Kidney (tissue), 14 donors: Measurements from ENCODE around the gene WDTC1. TPM values are rescaled to one million over a fixed set of nuclear protein-coding genes. Genes with fewer than 3 reads are reported as not detected.

Source experiments
- DNase-seq, 5 donors: peaks; one replicate each; pipeline ENCODE4 v3.0.0-alpha.2; 2013 to 2020
- FAIRE-seq: peaks from 2 replicates; lab custom pipeline; 2012; peaks lifted over from hg19 to GRCh38; lab: Jason Lieb, UNC
- H3K27ac ChIP-seq, 2 donors: one replicate each; pipeline ENCODE4 v1.7.0; 2013; ENCODE audit warnings: low read depth in 2 of 2, low read length in 2 of 2, inconsistent platforms in 1 of 2
- H3K27me3 ChIP-seq: one replicate; pipeline ENCODE4 v1.7.1; 2013; ENCODE audit warnings: low read length, inconsistent platforms; ENCODE audit not compliant: control insufficient read depth, insufficient read depth
- H3K36me3 ChIP-seq, 3 donors: one replicate each; pipeline versions ENCODE4 v1.7.0 to v1.7.1; 2013; ENCODE audit warnings: low read length in 3 of 3, control low read depth in 1 of 3, inconsistent platforms in 1 of 3; ENCODE audit not compliant: insufficient read depth in 3 of 3, control insufficient read depth in 2 of 3
- H3K4me1 ChIP-seq, 3 donors: one replicate each; pipeline versions ENCODE4 v1.7.0 to v1.7.1; 2013; ENCODE audit warnings: low read length in 3 of 3, inconsistent platforms in 1 of 3, low read depth in 1 of 3; ENCODE audit not compliant: control insufficient read depth in 2 of 3, insufficient read depth in 2 of 3
- H3K4me3 ChIP-seq, 3 donors: one replicate each; pipeline versions ENCODE4 v1.7.0 to v1.8.1; 2013; ENCODE audit warnings: low read length in 3 of 3, control low read depth in 1 of 3, inconsistent platforms in 1 of 3
- H3K9ac ChIP-seq, 3 donors: one replicate each; pipeline versions ENCODE4 v1.7.0 to v1.7.1; 2013; ENCODE audit warnings: low read length in 3 of 3, control low read depth in 1 of 3, inconsistent platforms in 1 of 3
- H3K9me3 ChIP-seq, 3 donors: one replicate each; pipeline versions ENCODE4 v1.7.0 to v1.7.1; 2013; ENCODE audit warnings: low read length in 3 of 3, control low read depth in 1 of 3, inconsistent platforms in 1 of 3; ENCODE audit not compliant: control insufficient read depth in 2 of 3, insufficient read depth in 1 of 3
- intact Hi-C: fragments of 100-400 bp; cut with DNase I; formaldehyde crosslinking; loops from one replicate; pipeline ENCODE4 v1.11.1; 2022
- polyA plus RNA-seq: library from polyadenylated mRNA; stranded (reverse); fragments of 350-450 nt; fragmentation: Illumina TruSeq; extraction: RNeasy Lipid Tissue Mini Kit (QIAGEN cat#74804); gene quantifications from one replicate; pipeline ENCODE4 v1.2.3, GENCODE V29; 2014; ENCODE audit warnings: low read depth, low replicate concordance; ENCODE audit not compliant: insufficient read depth
- total RNA-seq: library from RNA; stranded (reverse); fragmentation: NEBNext Ultra II Directional; extraction: Animal tissue kit (Norgen Biotek cat#: 25700); gene quantifications from one replicate; pipeline ENCODE4 v1.2.1, GENCODE V29; 2021
- TF ChIP-seq, protein P1 (sequence below): IDR thresholded peaks from 3 replicates; pipeline ENCODE4 v1.5.1; 2012; ENCODE audit warnings: mild to moderate bottlenecking, moderate library complexity, borderline replicate concordance; ENCODE audit not compliant: insufficient read depth; ENCODE audit errors: extremely low read depth
- donor health status: control.
- donor health status: control.
- donor health status: control.
- donor health status: control.
- donor health status: control.
- donor health status: DM: yes; HTN: yes; CAD: no.
- donor health status: Normal renal cell carcinoma (clear cell type).

The WDTC1 gene
- total and polyA plus RNA-seq, 2 donors from 2014 or later = 23.7 to 42.2 TPM

DNA sequence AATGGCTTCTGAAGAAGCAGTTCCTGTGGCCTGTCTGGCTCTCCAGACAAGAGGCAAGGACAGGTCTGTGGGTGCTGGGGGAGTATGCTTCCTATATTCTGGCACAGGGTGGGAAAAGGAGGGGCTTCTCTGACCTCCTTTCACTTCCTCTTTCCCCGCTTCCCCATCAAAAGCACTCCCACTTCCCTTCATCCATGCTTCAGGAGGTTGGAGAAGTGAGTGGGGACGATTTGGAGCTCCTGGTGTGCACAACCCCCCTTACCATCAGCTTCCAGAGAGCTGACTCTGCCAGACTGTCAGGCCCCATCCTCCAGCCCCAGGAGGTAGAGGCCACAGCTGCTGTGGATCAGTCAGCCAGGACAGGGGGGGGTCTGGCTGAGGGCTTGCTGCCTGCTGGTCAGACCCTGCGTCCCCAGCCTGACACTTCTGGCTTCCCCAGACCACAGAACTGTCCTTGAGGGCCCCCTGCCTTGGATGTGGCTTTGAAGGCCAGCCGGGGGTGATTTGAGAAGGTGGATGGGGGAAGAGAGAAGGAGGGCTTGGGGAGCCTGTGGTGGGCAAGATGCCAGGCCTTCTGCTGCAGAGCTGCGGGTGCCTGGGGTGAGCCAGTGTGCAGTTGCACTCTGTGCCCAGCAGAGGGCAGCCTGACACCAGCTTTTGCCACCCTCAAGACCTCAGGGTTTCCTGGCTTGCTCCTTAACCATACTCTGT is 66.1 kb downstream of the WDTC1 start:
- FAIRE-seq = no peak
- peaks cover 0 to 5% (median 0%) of the 10 kb centered on the region in 3 donors for H3K4me1 ChIP-seq
- no peak overlapping the region for H3K27ac ChIP-seq

GRCh38 chr1:27301052-27301422 is 66.6 kb downstream of the WDTC1 start:
- intact Hi-C loops = loop anchor here (5.0 to 10.0 kb wide), 3 partner anchors 91 to 364 kb away; partner anchors contain the start of genes AHDC1 and GPR3
- Histone ChIP-seq H3K9me3 (no peaks in the 10 kb centered on the region), H3K27me3 (no peaks in the 10 kb centered on the region), H3K4me1 (peaks cover 0 to 5% (median 0%) of the 10 kb centered on the region in 3 donors), H3K9ac (no peak overlapping the region), H3K4me3 (no peak overlapping the region), H3K36me3 (peaks cover 7 to 40% (median 38%) of the 10 kb centered on the region in 3 donors), H3K27ac (no peak overlapping the region)
- DNase-seq (no peak), FAIRE-seq (no peak)
- TF ChIP-seq, protein P1, sequence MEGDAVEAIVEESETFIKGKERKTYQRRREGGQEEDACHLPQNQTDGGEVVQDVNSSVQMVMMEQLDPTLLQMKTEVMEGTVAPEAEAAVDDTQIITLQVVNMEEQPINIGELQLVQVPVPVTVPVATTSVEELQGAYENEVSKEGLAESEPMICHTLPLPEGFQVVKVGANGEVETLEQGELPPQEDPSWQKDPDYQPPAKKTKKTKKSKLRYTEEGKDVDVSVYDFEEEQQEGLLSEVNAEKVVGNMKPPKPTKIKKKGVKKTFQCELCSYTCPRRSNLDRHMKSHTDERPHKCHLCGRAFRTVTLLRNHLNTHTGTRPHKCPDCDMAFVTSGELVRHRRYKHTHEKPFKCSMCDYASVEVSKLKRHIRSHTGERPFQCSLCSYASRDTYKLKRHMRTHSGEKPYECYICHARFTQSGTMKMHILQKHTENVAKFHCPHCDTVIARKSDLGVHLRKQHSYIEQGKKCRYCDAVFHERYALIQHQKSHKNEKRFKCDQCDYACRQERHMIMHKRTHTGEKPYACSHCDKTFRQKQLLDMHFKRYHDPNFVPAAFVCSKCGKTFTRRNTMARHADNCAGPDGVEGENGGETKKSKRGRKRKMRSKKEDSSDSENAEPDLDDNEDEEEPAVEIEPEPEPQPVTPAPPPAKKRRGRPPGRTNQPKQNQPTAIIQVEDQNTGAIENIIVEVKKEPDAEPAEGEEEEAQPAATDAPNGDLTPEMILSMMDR = no peak

More for the DNA sequence above, 66.1 kb downstream of the WDTC1 start:
- TF ChIP-seq, protein P1 = peak; percentile 99
- peak; percentile 90 to 96 (median 93) for DNase-seq
- H3K27me3 ChIP-seq = no peaks in the 10 kb centered on the region
- H3K4me3 ChIP-seq = no peak overlapping the region
- no peak overlapping the region for H3K9ac ChIP-seq
- intact Hi-C loops = loop anchor here (5.0 to 10.0 kb wide), 3 partner anchors 92 to 364 kb away; partner anchors contain the start of genes AHDC1 and GPR3
- H3K9me3 ChIP-seq = no peaks in the 10 kb centered on the region
- H3K36me3 ChIP-seq = peaks cover 7 to 39% (median 38%) of the 10 kb centered on the region in 3 donors

DNA sequence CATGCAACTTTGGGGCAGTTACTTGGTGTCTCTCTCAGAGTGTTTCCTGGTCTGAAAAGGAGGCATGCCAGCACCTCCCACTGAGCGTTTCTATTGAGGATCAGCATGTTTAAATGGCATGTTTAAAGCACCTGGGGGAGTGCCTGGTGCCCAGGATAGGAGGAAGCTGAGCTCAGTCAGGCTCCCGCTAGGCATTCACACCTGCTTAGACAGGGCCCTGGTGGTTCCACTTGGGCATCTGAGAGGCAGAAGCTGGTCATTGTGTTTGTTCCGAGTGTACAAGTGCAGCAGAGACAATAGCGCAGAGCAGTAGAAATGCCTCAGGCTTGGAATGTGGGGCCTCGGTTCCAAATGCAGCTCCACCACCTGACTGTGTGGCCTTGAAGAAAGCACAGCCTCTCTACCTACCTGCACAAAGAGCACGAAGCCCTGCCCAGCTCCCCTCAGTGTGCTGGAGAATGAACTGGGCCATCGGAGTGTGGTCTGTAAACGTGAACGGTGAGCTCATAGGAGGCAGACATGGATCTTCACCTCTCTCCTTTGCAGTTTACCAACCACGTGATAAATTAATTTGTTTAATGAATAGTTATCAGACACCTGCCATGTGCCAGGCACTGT is 67.3 kb downstream of the WDTC1 start:
- Histone ChIP-seq H3K4me1 (peaks cover 0 to 5% (median 0%) of the 10 kb centered on the region in 3 donors), H3K27ac (no peak overlapping the region), H3K9me3 (no peaks in the 10 kb centered on the region), H3K36me3 (peaks cover 7 to 38% (median 36%) of the 10 kb centered on the region in 3 donors), H3K27me3 (no peaks in the 10 kb centered on the region), H3K9ac (no peak overlapping the region), H3K4me3 (no peak overlapping the region)
- intact Hi-C loops = loop anchor here (5.0 to 10.0 kb wide), 3 partner anchors 91 to 363 kb away; partner anchors contain the start of genes AHDC1 and GPR3
- DNase-seq (no peak), FAIRE-seq (no peak)
- TF ChIP-seq, protein P1 = no peak
